Aortic smooth muscle cell (primary cell): Measurements from ENCODE around the gene PDGFC. TPM values are rescaled to one million over a fixed set of nuclear protein-coding genes. Genes with fewer than 3 reads are reported as not detected.

Experiments used
- total RNA-seq: library from RNA; depleted of rRNA; stranded (reverse); fragments of >200 nt; gene quantifications from 2 replicates; pipeline ENCODE4 v1.2.3, GENCODE V29; 2014

The PDGFC gene, protein sequence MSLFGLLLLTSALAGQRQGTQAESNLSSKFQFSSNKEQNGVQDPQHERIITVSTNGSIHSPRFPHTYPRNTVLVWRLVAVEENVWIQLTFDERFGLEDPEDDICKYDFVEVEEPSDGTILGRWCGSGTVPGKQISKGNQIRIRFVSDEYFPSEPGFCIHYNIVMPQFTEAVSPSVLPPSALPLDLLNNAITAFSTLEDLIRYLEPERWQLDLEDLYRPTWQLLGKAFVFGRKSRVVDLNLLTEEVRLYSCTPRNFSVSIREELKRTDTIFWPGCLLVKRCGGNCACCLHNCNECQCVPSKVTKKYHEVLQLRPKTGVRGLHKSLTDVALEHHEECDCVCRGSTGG
- 15.6 and 31.5 TPM in 2 replicates for total RNA-seq

DNA sequence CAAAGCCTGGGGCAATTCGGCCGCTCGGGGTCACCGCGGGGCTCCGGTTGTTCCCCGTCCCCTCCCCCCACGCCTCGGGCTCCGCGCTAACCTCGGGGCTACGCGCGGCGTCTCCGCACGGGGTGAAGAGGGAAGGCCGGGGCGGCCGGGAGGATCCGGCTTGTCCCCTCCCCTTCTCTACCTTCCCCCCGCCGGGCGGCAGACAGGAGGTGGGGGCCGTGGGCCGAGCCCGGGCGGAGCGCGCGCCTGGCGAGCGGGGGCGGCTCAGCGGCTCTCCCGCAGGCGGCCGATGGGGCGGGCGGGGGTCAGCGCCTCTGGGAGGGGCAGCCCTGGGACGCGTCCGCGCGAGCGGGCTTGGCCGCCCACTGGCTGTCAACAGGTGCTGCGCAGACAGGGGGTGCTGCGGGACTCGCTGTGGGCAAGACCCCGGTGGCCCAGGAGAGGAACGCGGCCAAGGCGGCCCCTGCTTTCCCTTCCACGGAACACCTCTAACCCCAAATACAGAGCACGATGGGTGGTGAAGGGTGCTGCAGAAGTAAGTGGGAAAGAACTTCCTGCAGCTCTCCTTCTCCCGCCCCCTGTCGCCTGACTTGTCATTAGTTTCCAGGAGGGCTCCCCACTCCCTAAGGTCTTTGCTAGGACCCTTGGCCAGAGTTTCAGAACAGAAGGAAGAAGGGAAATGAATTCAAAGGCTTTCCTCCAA lies at the start of gene PDGFC:
Gene PDGFC (minus strand): TSS at position 124 of the 703 bp plus-strand sequence. CDS start 896 bp downstream, outside the sequence.

Other genes starting within 250 kb of the PDGFC start
- gene GLRB, start 104.4 kb upstream of the PDGFC start, total RNA-seq: 6.2 and 11.1 TPM in 2 replicates
- 0.25 TPM in 1 of 2 replicates, not detected in the other for gene GRIA2, start 248.9 kb upstream of the PDGFC start, total RNA-seq